Thyroid gland (tissue), 4 donors: ENCODE results near the gene ZCCHC3.

ENCODE experiments used
- POLR2A ChIP-seq, 2 donors: fragments of 450-650 bp; IDR thresholded peaks; one replicate each; pipeline ENCODE4 v1.6.1; 2017; ENCODE audit warnings: antibody characterized with exemption in 2 of 2, mild to moderate bottlenecking in 2 of 2, moderate library complexity in 1 of 2
- TF ChIP-seq, protein P1 (sequence below), 6 experiments: fragments of 200-600 bp in 3 of 6; fragments of 450-650 bp in 3 of 6; sonication (generic) in 3 of 6; IDR thresholded peaks; one replicate each; pipeline ENCODE4 v1.5.1; 2016 to 2019; ENCODE audit warnings: antibody characterized with exemption in 6 of 6, mild to moderate bottlenecking in 2 of 6, inconsistent platforms in 1 of 6, moderate library complexity in 1 of 6

DNA sequence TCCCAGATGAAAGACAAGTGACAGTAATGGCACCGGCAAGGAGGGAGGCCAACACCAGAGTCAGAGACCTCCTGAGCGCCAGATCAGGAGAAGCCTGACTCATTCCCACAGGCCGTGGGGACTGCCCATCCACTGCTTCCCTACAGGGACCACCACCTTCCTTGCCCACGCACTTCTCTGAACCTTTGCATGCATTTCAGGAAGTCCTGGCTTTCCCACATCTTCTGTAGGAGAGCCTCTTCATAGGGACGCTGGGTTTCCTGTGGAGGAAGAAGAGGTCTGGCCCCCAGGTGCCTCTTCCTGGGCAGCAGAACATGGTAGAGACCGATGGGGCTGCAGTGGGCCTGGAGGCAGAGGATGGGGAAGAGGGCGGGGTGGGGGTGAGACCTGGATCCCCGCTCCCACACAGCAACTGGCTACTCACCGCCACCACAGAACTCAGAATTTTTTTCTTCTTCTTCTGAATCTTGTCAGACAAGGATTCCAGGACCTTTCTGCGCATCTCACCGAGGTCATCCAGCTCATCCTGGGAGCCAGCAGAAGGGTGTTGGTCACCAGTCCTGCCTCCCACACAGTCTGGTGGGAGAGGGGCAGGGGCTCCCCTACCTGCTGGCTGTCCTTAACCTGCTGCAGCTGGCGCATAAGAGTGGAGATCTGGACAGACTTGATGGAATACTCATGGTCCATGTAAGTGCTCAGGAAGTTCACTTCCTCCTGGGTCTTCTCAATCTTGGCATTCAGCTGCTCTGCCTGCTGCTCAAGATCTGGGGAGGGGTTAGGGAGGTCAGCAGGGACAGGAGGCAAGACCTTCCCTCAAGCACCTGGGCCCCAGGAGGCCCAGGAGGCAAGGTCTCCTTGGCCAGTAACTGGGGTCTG, 20.5 kb upstream of the ZCCHC3 start:
- TF ChIP-seq, protein P1, sequence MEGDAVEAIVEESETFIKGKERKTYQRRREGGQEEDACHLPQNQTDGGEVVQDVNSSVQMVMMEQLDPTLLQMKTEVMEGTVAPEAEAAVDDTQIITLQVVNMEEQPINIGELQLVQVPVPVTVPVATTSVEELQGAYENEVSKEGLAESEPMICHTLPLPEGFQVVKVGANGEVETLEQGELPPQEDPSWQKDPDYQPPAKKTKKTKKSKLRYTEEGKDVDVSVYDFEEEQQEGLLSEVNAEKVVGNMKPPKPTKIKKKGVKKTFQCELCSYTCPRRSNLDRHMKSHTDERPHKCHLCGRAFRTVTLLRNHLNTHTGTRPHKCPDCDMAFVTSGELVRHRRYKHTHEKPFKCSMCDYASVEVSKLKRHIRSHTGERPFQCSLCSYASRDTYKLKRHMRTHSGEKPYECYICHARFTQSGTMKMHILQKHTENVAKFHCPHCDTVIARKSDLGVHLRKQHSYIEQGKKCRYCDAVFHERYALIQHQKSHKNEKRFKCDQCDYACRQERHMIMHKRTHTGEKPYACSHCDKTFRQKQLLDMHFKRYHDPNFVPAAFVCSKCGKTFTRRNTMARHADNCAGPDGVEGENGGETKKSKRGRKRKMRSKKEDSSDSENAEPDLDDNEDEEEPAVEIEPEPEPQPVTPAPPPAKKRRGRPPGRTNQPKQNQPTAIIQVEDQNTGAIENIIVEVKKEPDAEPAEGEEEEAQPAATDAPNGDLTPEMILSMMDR (IDR thresholded peaks at IDR 0.05), result no peak
- TF ChIP-seq POLR2A (IDR thresholded peaks at IDR 0.05), result no peak
